ENCODE measurements around the gene TMEM35B. TPM values are rescaled to one million over a fixed set of nuclear protein-coding genes. Genes with fewer than 3 reads are reported as not detected.
"Not testable (repeated sequence)": the region's sequence is repeated elsewhere in the genome, so short reads cannot be mapped to it uniquely, and the experiment has no call there.

Gene TMEM35B
- polyA plus RNA-seq, 3 donors, result 27.8 to 32.0 (median 29.4) TPM

DNA sequence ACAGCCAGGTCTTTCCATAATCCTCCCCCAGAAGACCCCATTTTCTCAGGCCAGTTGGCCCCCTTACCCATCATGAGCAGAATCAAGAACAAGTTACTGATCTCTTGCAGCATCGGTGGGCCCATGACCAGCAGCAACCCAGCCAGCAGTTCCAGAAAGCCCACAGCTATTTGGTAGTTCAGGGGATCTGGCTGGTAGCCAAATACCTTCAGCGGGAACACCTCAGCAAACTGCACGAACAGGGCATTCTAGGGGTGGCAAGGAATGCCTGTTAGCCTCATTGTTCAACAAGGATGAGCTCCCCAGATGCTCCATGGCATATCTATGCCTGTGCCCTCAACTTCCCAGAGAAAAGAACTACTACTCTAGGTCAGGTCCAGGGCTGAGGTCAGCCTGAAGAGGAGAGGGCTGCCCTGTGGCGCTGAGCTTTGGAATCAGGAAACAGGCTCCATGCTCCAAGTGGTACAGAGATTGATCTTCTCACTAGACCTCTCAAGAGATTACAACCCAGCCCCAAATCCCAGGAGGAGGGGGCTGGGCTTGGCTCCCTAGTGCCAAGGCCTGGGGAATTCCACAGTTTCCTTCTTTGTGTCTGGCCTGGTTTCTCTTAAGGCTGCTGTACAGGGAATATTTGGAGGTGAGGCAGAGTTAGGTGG, 1.3 kb downstream of the TMEM35B start:
- peak in 2 of 11 donors; percentile 7 to 11 for DNase-seq (ENCODE audit: extremely low read depth in 1 of 11, low read depth in 9 of 11, low spot score in 4 of 11)

DNA sequence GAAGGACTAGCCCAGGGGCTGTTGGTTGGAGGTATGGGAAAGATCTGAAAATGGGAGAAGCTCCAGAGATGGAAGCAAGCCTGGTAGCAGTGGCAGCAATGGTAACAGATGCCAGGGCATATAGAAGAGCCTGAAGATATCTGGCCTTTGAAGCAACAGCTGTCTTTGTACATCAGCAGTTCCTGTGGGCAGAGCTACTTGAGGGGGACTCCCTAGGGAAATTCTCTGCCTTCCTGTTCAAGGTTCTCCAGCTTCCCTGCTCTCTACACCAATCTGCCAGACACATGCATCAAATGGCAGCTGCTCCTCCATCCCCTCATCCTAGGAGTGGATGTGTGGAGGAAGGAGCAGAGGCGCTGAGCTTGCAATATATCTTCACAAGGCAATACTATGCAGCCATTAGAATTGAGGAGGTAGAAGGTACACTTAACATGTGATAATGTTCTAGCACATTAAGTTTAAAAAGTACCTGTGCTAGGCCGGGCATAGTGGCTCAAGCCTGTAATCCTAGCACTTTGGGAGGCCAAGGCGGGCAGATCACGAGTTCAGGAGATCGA, 2.2 kb downstream of the TMEM35B start:
- DNase-seq (ENCODE audit: extremely low read depth in 1 of 11, low read depth in 9 of 11, low spot score in 4 of 11), result no peak

DNA sequence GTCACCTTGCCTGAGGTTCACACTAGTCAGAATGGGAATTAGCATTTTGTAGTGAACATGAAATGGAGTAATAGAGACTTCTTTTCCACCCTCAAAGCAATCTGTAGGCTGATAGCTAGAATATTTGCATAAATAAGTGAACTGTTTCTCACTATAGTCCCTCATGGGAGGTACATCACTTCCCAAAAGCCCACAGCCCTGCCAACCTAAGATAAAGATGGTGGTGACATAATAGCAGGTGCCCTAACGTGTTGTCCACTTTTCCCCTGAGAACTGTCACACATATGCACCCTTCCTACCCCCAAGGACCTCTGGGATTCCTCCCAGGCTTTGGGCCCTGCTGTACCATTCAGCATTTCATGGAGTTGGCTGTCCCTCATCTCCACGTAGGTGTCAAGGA, 4.4 kb downstream of the TMEM35B start:
- no peak for DNase-seq (ENCODE audit: extremely low read depth in 1 of 11, low read depth in 9 of 11, low spot score in 4 of 11)

DNA sequence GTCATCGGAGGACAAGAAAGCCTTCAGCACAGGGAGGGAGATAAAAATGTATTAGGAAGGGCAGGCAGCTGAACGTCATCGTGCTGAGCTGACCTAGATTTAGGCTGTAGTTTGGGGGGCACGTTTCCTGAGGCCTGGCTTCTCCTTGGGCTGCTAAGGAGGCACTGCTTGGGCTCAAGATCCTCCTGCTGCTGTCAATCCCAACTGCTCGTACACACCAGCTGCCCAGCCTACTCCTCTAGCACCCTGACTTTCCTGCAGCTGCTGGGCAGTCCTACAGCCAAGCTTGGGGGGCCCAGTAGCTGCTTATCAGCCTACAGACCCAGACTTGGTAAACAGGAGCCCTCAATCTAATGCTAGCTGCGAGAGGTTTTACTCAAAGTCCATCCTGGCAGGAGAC, 6.2 kb downstream of the TMEM35B start:
- DNase-seq (ENCODE audit: extremely low read depth in 1 of 11, low read depth in 9 of 11, low spot score in 4 of 11), result no peak

GRCh38 chr1:34977858-34978257, 7.3 kb downstream of the TMEM35B start:
- no peak for DNase-seq (ENCODE audit: extremely low read depth in 1 of 11, low read depth in 9 of 11, low spot score in 4 of 11)

DNA sequence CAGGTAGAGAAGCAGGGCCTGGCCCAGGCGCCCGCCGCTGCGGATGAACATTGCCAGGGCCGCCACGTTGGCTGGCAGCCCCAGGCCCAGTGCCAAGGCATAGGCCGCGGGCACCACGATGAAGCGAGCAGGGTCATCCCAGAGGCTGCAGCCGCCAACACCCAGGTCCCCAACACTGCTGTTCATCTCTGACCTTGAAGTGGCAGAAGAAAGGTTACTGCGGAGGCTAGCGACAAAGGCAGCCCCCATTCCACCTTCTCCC, 8.0 kb downstream of the TMEM35B start:
- no peak for DNase-seq (ENCODE audit: extremely low read depth in 1 of 11, low read depth in 9 of 11, low spot score in 4 of 11)

GRCh38 chr1:34976384-34977209, 8.6 kb downstream of the TMEM35B start:
- no peak for DNase-seq (ENCODE audit: extremely low read depth in 1 of 11, low read depth in 9 of 11, low spot score in 4 of 11)

DNA sequence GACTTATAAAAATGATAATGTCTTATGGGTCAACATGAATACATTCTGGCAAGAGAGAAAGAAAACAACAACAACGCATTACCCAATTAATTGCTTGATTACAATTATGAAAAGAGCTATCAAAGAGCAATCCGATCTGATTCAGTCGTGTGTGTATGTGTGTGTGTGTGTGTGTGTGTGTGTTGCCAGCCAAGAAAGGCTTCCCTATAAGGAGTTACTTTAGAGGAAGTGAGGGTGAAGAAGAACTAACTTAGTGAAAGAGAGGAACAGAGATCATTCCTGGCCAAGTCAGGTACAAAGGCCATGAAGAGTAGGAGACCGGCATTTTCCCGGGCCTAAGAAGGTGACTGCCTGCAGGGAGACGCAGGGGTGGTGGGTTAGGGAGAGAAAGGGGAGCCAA, 9.4 kb downstream of the TMEM35B start:
- DNase-seq (ENCODE audit: extremely low read depth in 1 of 11, low read depth in 9 of 11, low spot score in 4 of 11), result no peak

- no peak for DNase-seq (ENCODE audit: extremely low read depth in 1 of 11, low read depth in 9 of 11, low spot score in 4 of 11)
Observed at GRCh38 chr1:34975338-34975737, 9.8 kb downstream of the TMEM35B start.

GRCh38 chr1:34974626-34975025, 10.5 kb downstream of the TMEM35B start:
- no peak for DNase-seq (ENCODE audit: extremely low read depth in 1 of 11, low read depth in 9 of 11, low spot score in 4 of 11)

DNA sequence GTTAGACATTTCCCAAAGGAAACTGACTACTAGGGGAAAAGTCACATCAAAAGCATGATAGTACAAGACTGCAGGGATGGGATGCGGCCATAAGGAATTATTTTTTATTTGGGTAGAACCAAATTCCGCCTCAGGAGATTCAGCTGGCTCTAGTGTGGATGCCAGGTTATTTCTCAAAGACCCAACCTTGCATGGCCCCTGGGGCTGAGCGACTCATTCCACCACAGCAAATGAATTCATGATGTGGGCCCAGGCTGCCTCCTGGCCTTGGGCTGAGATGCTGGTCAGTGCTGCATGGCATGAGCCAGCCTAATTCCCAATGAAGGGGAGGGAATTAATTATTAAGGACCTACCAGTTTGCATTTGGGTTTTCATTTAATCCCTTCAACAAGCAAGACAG, 11.8 kb downstream of the TMEM35B start:
- DNase-seq (ENCODE audit: extremely low read depth in 1 of 11, low read depth in 9 of 11, low spot score in 4 of 11), result no peak

- no peak for DNase-seq (ENCODE audit: extremely low read depth in 1 of 11, low read depth in 9 of 11, low spot score in 4 of 11)
Observed at GRCh38 chr1:34970829-34971228, 14.3 kb downstream of the TMEM35B start.

- no peak for DNase-seq (ENCODE audit: extremely low read depth in 1 of 11, low read depth in 9 of 11, low spot score in 4 of 11)
Observed at GRCh38 chr1:34970220-34970735, 14.9 kb downstream of the TMEM35B start.

DNA sequence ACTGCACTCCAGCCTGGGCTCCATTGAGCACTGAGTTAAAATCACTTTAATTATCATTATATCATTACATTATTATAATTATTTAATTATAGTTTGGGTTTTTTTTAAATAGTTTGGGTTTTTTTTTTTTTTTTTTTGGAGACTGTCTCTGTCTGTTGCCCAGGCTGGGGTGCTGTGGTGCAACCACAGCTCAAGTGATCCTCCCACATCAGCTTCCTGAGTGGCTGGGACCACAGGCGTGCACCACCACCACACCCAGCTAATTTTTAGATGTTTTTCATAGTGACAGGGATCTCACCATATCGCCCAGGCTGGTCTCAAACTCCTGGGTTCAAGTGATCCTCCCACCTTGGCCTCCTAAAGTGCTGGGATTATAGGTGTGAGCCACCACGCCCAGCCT, 16.9 kb downstream of the TMEM35B start:
- DNase-seq (ENCODE audit: extremely low read depth in 1 of 11, low read depth in 9 of 11, low spot score in 4 of 11), result not testable (repeated sequence)

DNA sequence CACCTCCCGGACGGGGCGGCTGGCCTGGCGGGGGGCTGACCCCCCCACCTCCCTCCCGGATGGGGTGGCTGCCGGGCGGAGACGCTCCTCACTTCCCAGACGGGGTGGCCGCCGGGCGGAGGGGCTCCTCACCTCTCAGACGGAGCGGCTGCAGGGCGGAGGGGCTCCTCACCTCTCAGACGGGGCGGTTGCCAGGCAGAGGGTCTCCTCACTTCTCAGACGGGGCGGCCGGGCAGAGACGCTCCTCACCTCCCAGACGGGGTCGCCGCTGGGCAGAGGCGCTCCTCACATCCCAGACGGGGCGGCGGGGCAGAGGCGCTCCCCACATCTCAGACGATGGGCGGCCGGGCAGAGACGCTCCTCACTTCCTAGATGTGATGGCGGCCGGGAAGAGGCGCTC, 17.5 kb downstream of the TMEM35B start:
- not testable (repeated sequence) for DNase-seq (ENCODE audit: extremely low read depth in 1 of 11, low read depth in 9 of 11, low spot score in 4 of 11)

DNA sequence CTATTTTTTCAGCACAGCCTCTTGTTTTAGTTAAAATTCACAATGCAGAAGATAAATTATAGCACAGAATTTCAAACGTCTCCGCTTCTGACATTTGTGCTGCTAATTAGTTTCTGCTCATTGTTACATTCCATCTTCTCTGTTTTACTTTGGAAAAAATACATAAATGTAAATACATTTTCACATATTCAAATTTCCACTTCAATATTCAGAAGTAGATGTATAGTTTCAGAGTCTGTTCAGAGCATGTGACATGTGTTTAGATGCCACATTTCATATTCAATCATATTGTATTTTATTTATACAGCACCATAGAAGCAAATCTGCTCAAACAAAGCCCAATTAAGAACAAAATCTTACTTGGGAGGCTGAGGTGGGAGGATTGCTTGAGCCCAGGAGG, 19.6 kb downstream of the TMEM35B start:
- no peak for DNase-seq (ENCODE audit: extremely low read depth in 1 of 11, low read depth in 9 of 11, low spot score in 4 of 11)

DNA sequence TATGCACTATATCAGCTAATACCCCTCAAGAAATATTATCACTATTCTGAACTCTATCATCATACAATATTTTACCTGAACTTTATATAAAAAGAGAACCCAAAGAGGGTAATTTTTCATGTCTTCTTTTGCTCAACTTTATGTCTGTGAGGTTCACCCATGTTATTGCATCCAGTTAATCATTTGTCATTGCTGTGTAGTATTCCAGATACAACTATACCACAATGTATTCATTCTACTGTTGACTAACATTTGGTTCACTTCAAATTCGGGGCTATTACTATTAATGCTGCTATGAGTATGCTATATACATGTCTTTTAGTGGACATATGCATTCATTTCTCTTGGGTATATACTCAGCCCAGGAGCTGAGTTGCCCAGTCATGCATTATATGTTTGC, 34.7 kb downstream of the TMEM35B start:
- no peak for DNase-seq (ENCODE audit: extremely low read depth in 1 of 11, low read depth in 9 of 11, low spot score in 4 of 11)

DNA sequence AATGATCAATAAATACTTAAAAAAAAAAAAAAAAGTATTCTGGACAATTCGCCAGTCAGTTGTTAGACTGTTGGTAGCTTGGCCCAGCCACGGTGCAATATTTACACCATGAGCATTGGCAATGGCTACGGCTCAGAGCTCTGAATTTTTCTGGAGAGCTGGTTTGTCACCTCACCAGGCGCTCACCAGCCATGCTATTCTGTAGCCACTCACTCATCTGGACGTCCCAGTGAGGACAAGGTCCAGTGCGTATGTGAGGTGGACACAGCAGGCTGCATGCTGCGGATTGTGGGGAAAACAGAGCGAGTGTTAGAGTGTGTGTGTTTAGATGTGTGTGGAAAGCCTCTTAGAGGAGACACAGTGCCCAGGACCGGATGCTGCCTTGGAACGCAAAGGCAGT, 36.4 kb downstream of the TMEM35B start:
- not testable (repeated sequence) for DNase-seq (ENCODE audit: extremely low read depth in 1 of 11, low read depth in 9 of 11, low spot score in 4 of 11)

- not testable (repeated sequence) for DNase-seq (ENCODE audit: extremely low read depth in 1 of 11, low read depth in 9 of 11, low spot score in 4 of 11)
Observed at GRCh38 chr1:34947641-34948314, 37.4 kb downstream of the TMEM35B start.

DNA sequence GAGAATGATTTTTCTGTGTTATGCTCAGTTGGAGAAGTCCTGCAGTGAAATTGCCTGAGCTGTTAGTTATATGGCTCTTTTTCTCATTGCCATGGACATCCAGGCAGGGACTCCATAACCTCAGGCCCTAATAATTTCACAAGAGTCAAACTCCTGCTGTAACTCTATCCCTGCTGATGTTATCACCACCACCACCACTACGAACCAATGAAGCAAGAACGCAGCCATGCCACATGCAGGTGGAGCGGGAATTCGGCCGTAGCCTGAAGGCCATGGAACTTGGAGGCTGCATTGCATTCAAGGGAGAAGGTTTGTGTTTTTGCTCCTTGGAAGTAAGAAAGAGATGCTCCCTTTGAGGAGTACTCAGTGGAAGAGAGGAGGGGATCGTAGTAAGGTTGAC, 38.9 kb downstream of the TMEM35B start:
- DNase-seq (ENCODE audit: extremely low read depth in 1 of 11, low read depth in 9 of 11, low spot score in 4 of 11), result no peak

Data from renal cortex interstitium (tissue), 11 donors.